Measurements from ENCODE around the gene PANX3. TPM values are rescaled to one million over a fixed set of nuclear protein-coding genes. Genes with fewer than 3 reads are reported as not detected.

Gene PANX3
- total RNA-seq, 1 experiment from 2014 or later, result not detected

- DNase-seq (ENCODE audit: unreplicated experiment), result no peak
- BruUV-seq (replicated peaks), result no TSS peak
- no peak overlapping the region for H3K4me3 Mint-ChIP-seq (ENCODE audit: unreplicated experiment)
- H3K36me3 Mint-ChIP-seq (ENCODE audit: insufficient read depth, unreplicated experiment), result peaks cover 6% of the 10 kb centered on the region
- POLR2A ChIA-PET, result no interaction called here
- CTCF ChIA-PET, result interaction anchor here (1.0 to 1.1 kb wide), 2 partner anchors 16 to 134 kb away, joined by 3 read pairs; no protein-coding TSS in a partner anchor
- no peaks in the 10 kb centered on the region for H3K4me1 Mint-ChIP-seq (ENCODE audit: insufficient read depth, unreplicated experiment)
- H3K27me3 Mint-ChIP-seq (ENCODE audit: insufficient read depth, unreplicated experiment), result no peaks in the 10 kb centered on the region
- H3K9me3 Mint-ChIP-seq (ENCODE audit: unreplicated experiment), result no peaks in the 10 kb centered on the region
- intact Hi-C loops (cut with micrococcal nuclease), result no loop called here
- no peak for TF ChIP-seq CTCF (IDR thresholded peaks at IDR 0.05; ENCODE audit: unreplicated experiment)
- no peak overlapping the region for H3K27ac Mint-ChIP-seq (ENCODE audit: low read depth, unreplicated experiment)
Observed at GRCh38 chr11:124658986-124659385, 47.8 kb downstream of the PANX3 start.

- H3K36me3 Mint-ChIP-seq (ENCODE audit: insufficient read depth, unreplicated experiment), result peaks cover 12% of the 10 kb centered on the region
- no peak for DNase-seq (ENCODE audit: unreplicated experiment)
- no peaks in the 10 kb centered on the region for H3K27me3 Mint-ChIP-seq (ENCODE audit: insufficient read depth, unreplicated experiment)
- no peaks in the 10 kb centered on the region for H3K9me3 Mint-ChIP-seq (ENCODE audit: unreplicated experiment)
- POLR2A ChIA-PET, result interaction anchor here (0.5 to 1.0 kb wide), 4 partner anchors 11 to 990 kb away, joined by 3 to 4 read pairs (median 4); no protein-coding TSS in a partner anchor
- no TSS peak for BruUV-seq (replicated peaks)
- no peak overlapping the region for H3K27ac Mint-ChIP-seq (ENCODE audit: low read depth, unreplicated experiment)
- intact Hi-C loops (cut with micrococcal nuclease), result no loop called here
- H3K4me3 Mint-ChIP-seq (ENCODE audit: unreplicated experiment), result no peak overlapping the region
- no peaks in the 10 kb centered on the region for H3K4me1 Mint-ChIP-seq (ENCODE audit: insufficient read depth, unreplicated experiment)
- no peak for TF ChIP-seq CTCF (IDR thresholded peaks at IDR 0.05; ENCODE audit: unreplicated experiment)
- CTCF ChIA-PET, result interaction anchor here (0.6 to 1.8 kb wide), 7 partner anchors 7 to 198 kb away, joined by 3 to 10 read pairs (median 5); no protein-coding TSS in a partner anchor
Observed at GRCh38 chr11:124661553-124661952, 50.3 kb downstream of the PANX3 start.

- intact Hi-C loops (cut with micrococcal nuclease), result no loop called here
- ChIA-PET CTCF (interaction anchor here (1.1 to 2.3 kb wide), 6 partner anchors 17 to 176 kb away, joined by 3 to 8 read pairs (median 6); no protein-coding TSS in a partner anchor), POLR2A (interaction anchor here (0.6 to 1.0 kb wide), 3 partner anchors 12 to 132 kb away, joined by 3 to 4 read pairs (median 3); no protein-coding TSS in a partner anchor)
- peaks cover 12% of the 10 kb centered on the region for H3K36me3 Mint-ChIP-seq (ENCODE audit: insufficient read depth, unreplicated experiment)
- no peaks in the 10 kb centered on the region for H3K27me3 Mint-ChIP-seq (ENCODE audit: insufficient read depth, unreplicated experiment)
- no peak for TF ChIP-seq CTCF (IDR thresholded peaks at IDR 0.05; ENCODE audit: unreplicated experiment)
- no peak for DNase-seq (ENCODE audit: unreplicated experiment)
- H3K4me1 Mint-ChIP-seq (ENCODE audit: insufficient read depth, unreplicated experiment), result no peaks in the 10 kb centered on the region
- BruUV-seq (replicated peaks), result no TSS peak
- no peak overlapping the region for H3K4me3 Mint-ChIP-seq (ENCODE audit: unreplicated experiment)
- H3K27ac Mint-ChIP-seq (ENCODE audit: low read depth, unreplicated experiment), result no peak overlapping the region
- no peaks in the 10 kb centered on the region for H3K9me3 Mint-ChIP-seq (ENCODE audit: unreplicated experiment)
Observed at GRCh38 chr11:124662106-124662505, 50.9 kb downstream of the PANX3 start.

- Mint-ChIP-seq H3K27me3 (ENCODE audit: insufficient read depth, unreplicated experiment) (no peaks in the 10 kb centered on the region), H3K27ac (ENCODE audit: low read depth, unreplicated experiment) (no peak overlapping the region), H3K9me3 (ENCODE audit: unreplicated experiment) (no peaks in the 10 kb centered on the region), H3K4me3 (ENCODE audit: unreplicated experiment) (no peak overlapping the region), H3K36me3 (ENCODE audit: insufficient read depth, unreplicated experiment) (peaks cover 12% of the 10 kb centered on the region), H3K4me1 (ENCODE audit: insufficient read depth, unreplicated experiment) (no peaks in the 10 kb centered on the region)
- DNase-seq (ENCODE audit: unreplicated experiment), result no peak
- ChIA-PET POLR2A (interaction anchor here (1.9 kb wide), 1 partner anchor 135 kb away, joined by 4 read pairs; no protein-coding TSS in a partner anchor), CTCF (interaction anchor here (0.5 to 2.7 kb wide), 13 partner anchors 9 to 238 kb away, joined by 3 to 14 read pairs (median 5); partner anchors contain the start of genes SIAE and SPA17)
- TF ChIP-seq CTCF (IDR thresholded peaks at IDR 0.05; ENCODE audit: unreplicated experiment), result no peak
- BruUV-seq (replicated peaks), result no TSS peak
- intact Hi-C loops (cut with micrococcal nuclease), result no loop called here
Observed at GRCh38 chr11:124663861-124664260, 52.6 kb downstream of the PANX3 start.
